GM19328 (cell line): Measurements from ENCODE around the gene ACTL6B.
A peak's percentile ranks its signal among the peaks of the same experiment; 100 is the strongest.

Source experiments
- ATAC-seq: cut with Tn5 transposase; IDR thresholded peaks from one replicate; pipeline ENCODE4 v1.9.1; 2021; ENCODE audit warnings: mild to moderate bottlenecking, moderate library complexity; ENCODE audit not compliant: unreplicated experiment

ACTL6B gene

DNA sequence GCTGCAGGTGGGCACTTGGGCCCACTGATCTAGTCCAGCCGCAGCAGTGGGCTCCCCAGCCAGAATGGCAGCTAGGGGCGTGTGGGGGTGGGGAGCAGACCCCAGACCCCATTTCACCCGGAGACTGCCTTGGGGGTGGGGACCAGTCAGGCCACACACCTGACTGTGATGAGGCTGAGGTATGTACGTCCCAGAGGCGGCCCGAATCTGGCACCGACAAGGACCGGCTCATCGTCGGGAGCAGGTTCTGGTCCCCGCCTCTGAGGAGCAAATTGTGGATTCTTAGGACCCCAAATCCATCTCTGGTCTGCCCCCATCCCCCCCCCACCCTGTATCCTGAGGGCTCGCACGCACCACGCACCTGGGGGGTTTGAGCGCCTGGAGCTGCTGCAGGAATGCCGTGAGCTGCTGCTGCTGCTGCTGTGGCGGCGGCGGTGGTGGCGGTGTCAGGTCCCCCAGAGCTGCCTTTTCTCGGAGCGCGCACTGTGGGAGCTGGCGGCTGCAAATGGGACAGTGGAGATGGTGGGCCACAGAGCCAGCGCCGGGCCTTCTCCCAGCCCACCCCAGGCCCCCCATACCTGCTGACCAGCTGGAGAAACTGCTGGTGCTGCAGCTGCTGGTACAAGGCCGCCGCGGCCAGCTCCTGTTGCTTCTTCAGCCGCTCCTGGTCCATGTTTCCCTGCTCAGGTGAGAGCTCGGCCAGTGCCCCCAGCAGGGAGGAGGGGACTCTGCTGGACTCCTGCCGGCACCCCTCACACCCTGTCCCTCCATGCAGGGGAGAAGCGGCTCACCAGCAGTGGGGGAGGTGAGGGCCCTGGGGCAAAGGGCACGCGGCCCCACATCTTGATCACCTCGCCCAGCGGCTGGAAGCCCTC, 27.6 kb upstream of the ACTL6B start:
- ATAC-seq, result no peak

DNA sequence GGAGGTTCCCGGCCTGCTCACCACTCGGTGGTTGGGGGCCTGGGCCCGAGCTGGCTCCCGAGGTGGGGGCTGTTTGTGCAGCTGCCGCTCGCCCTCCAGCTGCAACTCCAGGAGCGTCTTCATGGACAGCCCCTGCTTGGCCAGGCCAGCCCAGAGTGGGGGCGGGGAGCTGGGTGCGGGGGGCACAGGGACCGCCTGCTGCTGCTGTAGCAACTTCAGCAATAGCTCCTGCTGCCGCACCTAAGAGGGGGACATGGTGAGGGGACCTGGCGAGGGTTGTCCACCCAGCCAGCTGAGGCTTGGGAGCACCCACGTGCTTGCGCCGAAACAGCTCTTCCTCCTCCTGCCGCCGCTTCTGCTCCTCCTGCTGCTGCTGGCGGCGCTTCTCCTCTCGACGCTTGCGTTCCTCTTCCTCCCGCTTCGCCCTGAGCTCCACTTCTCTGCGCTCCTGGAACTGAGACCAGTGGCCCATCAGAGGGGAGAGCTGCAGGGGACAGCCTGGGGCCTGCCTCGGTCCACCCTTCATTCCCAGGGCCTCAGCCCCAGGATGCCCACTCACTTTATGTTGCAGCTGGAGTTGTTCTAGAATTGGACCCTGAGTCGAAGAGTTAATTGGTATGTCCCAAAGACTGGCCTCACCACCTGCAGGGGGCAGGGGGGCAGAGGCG, 26.9 kb upstream of the ACTL6B start:
- no peak for ATAC-seq

DNA sequence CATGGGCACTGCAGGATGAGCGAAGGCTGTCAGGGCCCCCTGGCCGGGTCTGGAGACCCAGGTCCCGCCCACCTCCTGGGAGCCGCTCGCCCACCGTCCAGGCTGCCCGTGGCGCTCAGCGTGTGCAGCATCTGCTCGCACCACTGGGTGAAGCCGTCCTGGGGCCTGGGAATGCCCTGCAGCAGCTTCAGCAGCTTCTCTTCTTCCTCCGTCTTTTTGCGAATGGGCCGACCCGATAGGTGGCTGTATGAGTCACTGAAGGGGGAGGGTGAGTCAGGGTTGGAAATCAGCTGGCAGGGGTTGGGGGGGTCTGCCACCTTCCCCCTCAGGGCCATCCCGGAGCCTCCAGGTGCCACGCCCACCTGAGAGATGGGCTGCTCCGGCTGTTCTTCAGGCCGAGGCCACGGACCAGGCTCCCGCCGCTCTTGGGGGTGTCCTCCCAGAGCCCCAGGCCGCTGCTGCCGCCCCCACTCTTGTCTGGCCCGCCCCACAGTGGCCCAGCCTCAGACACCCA, 26.0 kb upstream of the ACTL6B start:
- ATAC-seq, result no peak

GRCh38 chr7:100681491-100682227, 25.4 kb upstream of the ACTL6B start:
- no peak for ATAC-seq

- ATAC-seq, result no peak
These were observed 24.5 kb upstream of the ACTL6B start for GRCh38 chr7:100680576-100681271.

DNA sequence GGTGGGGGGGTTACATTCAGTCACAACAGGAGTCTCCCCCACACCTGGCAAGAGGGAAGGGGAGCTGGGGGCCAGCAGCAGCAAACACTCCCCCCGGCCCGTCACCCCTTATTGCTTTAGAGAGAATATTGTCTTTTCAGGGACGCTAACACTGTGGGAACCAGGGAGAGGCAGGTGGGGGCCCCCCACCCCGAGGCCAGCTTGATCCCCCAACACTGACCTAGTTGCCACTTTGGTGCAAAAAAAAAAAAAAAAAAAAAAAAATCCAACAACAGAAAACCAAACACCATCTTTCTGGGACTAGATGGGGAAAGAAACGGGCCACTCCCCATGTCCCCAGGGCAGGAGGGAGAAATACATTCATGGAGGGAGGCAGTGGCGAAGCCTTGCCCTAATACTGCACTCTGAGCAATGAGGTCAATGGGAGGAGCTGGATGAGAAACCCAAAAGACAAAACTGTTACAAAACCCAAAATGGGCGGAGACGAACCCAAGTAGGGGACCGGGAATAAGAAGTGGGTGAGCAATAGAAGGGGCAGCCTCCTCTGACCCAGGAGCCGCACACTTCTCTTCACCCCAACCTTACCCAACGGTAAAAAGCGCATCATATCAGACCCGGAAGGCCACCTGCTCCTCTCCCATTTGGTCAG, 23.8 kb upstream of the ACTL6B start:
- ATAC-seq, result no peak

- no peak for ATAC-seq
These were observed 23.1 kb upstream of the ACTL6B start for GRCh38 chr7:100679129-100679926.

DNA sequence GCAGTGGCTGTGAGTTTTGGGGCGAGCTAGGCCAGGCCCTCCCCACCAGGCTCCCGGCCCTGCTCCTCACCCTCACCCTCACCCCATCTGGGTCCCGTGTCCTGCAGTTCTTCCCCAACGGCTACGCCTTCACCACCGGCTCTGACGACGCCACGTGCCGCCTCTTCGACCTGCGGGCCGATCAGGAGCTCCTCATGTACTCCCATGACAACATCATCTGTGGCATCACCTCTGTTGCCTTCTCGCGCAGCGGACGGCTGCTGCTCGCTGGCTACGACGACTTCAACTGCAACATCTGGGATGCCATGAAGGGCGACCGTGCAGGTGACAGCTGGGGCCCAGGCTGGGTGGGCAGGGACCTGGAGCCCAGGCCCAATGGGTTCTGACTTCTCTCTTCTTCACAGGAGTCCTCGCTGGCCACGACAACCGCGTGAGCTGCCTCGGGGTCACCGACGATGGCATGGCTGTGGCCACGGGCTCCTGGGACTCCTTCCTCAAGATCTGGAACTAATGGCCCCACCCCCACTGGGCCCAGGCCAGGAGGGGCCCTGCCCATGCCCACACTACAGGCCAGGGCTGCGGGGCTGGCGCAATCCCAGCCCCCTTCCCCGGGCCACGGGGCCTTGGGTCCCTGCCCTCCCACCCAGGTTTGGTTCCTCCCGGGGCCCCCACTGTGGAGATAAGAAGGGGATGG, 22.2 kb upstream of the ACTL6B start:
- ATAC-seq, result no peak

DNA sequence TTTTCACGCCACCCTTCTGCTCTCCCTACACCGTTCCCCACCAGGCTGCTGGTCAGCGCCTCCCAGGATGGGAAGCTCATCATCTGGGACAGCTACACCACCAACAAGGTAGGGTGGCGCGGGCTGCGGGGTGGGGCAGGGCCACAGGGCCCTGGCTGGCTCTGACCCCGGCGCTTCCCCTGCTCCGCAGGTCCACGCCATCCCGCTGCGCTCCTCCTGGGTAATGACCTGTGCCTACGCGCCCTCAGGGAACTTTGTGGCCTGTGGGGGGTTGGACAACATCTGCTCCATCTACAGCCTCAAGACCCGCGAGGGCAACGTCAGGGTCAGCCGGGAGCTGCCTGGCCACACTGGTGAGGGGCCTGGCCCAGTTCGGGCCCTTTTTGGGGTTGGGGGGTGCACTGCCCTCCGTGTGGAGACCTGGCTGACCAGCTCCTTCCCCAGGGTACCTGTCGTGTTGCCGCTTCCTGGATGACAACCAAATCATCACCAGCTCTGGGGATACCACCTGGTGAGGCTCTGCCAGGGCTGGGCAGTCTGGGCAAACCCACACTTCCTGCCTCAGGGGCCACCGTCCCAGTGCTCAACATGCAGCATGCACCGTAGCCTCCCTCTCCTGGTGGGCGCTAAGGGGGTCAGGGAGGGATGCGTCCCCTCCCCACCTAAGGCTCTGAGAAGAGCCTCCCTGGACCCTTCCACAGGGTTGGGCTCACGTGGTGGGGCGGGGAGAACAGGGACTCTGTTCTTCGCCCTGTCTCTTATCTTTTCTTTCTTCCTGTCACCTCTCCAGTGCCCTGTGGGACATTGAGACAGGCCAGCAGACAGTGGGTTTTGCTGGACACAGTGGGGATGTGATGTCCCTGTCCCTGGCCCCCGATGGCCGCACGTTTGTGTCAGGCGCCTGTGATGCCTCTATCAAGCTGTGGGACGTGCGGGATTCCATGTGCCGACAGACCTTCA, 21.3 kb upstream of the ACTL6B start:
- no peak for ATAC-seq

GRCh38 chr7:100676501-100677306, 20.5 kb upstream of the ACTL6B start:
- ATAC-seq, result no peak

- peak; percentile 36 for ATAC-seq
These were observed 19.5 kb upstream of the ACTL6B start for GRCh38 chr7:100675581-100676350.

DNA sequence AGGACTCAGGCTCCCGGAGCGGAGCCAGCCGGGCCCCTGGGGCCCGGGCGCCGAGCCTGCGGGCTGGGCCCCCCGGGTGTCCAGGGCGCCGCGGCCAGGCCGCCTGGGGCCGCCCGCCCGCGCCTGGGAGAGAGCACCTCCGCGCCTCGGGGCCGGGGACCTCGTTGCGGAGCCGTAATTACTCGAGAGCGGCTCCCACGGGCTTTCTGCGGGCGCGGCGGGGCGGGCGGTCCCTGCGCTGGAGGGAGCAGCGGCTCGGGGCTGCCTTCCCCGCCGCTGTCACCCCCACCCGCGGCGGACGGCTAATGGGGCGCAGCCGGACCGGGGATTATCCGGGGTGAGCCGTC, 18.8 kb upstream of the ACTL6B start:
- ATAC-seq, result no peak

DNA sequence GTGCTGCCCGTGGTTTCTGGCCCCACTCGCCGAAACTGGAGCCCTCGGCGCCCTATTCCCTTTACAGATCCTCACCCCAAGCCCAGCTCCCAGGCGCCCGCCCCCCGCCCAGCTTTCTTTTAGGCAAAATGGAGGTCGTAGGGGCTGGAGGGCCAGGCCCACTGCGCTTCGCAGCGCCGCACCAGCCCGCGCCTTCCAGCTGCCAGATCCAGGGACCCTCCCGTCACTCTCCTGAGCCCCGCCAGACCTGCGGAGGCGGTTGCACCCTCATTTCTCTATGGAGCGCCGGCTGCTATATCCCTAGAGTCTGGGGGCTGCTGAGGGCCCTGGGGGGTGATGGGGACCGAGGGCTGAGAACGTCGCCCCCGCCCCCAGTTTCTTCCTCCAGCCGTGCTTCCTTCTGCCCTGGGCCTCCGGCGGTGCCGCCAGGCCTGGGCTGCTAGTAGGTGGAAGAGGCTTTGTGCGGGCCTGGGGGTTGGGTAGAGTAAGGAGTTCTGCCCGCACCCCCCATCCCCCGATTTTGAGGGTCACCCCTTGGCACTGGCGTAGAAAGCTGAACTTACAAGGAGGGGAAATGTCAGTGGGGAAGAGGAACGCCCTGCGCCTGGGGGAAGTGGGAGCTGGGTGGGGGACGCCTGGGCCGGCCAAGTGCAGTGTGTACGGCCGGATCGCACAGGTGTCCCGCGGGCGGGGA, 18.3 kb upstream of the ACTL6B start:
- no peak for ATAC-seq

DNA sequence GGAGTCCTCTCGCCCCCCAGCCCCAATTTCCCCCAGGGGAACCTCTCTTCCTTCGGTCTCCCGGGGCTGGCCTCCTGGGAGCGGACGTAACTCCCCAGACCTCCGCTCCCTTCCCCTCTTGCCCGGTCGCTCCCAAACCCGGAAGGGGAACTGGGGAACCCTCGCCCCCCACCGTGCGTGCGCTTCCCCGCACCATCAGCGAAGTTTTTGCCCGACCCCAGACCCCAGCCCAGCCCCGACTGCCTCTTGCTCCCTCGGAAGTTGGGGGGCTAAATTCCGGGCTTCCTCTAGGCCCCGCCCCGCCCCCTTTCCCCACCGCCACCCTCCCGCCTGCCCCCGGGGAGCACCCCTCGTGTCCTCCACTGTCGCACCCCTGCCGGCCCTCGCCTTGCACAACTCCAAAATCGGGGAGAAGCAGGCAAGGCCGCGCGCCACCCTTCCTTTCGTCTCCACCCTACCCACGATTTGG, 17.7 kb upstream of the ACTL6B start:
- ATAC-seq, result no peak

- peak; percentile 60 for ATAC-seq
These were observed 17.2 kb upstream of the ACTL6B start, which contains the start of gene GNB2 for GRCh38 chr7:100673302-100673941. Gene GNB2 (plus strand): TSS chr7:100673740. CDS start chr7:100676266, 2,526 bp downstream.
